Measurements from ENCODE around the gene RNF207. TPM values are rescaled to one million over a fixed set of nuclear protein-coding genes. Genes with fewer than 3 reads are reported as not detected.

RNF207 gene, protein sequence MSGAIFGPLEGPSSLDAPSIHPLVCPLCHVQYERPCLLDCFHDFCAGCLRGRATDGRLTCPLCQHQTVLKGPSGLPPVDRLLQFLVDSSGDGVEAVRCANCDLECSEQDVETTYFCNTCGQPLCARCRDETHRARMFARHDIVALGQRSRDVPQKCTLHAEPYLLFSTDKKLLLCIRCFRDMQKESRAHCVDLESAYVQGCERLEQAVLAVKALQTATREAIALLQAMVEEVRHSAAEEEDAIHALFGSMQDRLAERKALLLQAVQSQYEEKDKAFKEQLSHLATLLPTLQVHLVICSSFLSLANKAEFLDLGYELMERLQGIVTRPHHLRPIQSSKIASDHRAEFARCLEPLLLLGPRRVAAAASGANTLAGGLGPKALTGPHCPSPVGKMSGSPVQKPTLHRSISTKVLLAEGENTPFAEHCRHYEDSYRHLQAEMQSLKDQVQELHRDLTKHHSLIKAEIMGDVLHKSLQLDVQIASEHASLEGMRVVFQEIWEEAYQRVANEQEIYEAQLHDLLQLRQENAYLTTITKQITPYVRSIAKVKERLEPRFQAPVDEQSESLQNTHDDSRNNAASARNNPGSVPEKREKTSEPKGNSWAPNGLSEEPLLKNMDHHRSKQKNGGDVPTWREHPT
- polyA plus RNA-seq (ENCODE audit: low read depth in 6 of 6), result under 1 TPM in 4 of 6 donors, not detected in 2; 0.12 to 0.61 (median 0.26) TPM

DNA sequence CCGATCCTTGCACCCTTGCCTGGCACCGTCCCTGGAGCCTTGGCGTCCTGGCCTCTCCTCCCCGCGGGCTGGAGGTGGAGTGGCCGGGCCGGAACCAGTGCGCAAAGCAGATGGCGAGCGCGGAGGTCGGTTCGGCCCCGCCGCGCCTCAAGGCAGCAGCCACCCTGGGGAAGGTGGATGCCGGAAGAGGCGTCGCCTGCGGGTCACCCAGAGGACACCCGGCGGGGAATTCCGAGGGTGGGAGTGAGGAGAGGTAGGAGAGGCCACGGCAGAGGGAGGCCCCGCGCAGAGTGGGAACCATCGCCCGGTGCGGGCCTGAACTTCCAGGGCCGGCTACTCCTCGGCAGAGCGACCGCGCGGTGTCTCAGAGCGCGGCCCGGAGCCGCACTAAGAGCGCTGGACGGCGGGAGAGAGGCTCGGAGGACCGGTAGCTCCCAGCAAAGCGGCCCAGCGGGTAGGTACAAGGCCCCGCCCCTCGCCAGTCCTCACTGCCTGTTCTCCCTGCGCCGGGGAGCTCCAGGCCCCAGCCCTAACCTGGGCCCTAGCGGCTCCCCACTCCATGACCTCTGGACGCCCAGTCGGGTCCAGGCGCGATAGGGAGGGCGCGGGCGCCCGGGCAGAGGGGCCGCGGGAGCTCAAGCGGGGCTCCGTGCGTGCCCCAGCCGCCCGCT is at the start of gene RNF207:
TSS of gene RNF207 (plus strand) at position 271 of the 671 bp plus-strand sequence. CDS start 417 bp downstream, outside the sequence.
- H3K9me3 Mint-ChIP-seq, result peaks cover 0 to 2% (median 0%) of the 10 kb centered on the region in 7 donors
- ATAC-seq (ENCODE audit: low read depth in 2 of 2) (peak; percentile 55 to 59), DNase-seq (no peak)
- H3K36me3 Mint-ChIP-seq, result no peaks in the 10 kb centered on the region
- H3K27me3 Mint-ChIP-seq, result peaks cover 17 to 41% (median 17%) of the 10 kb centered on the region in 3 donors
- peak within 1 kb of the TSS; percentile 68 to 86 (median 82) for H3K4me3 Mint-ChIP-seq
- peak within 1 kb of the TSS in 2 of 6 donors; percentile 6 to 54 for H3K27ac Mint-ChIP-seq
- peaks cover 1 to 29% (median 7%) of the 10 kb centered on the region in 3 donors for H3K4me1 Mint-ChIP-seq

DNA sequence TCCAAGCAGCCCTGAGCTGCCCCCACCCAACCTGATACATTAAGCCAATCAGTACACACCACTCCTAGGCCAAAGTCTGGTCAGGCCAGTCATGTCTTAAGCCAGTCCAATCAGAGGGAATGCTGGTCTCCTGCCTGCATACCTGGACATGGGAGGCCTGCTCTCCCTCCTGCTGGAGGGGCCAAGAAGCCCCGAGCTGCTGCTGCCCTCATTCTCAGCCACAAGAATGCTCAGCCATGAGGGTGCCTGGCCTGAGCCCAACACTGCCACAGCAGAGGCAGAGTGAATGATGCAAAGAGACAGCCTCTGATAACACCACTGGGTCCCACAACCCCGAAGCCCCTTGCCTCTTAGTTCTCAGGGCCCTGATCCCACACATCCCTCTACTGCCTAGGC is 48.8 kb upstream of the RNF207 start:
- Mint-ChIP-seq H3K36me3 (peaks cover 0 to 11% of the 10 kb centered on the region in 2 donors), H3K27ac (no peak overlapping the region), H3K9me3 (no peaks in the 10 kb centered on the region), H3K4me1 (peaks cover 0 to 5% (median 3%) of the 10 kb centered on the region in 3 donors), H3K27me3 (peaks cover 10 to 42% (median 37%) of the 10 kb centered on the region in 3 donors), H3K4me3 (no peak overlapping the region)
- ATAC-seq (ENCODE audit: low read depth in 2 of 2) (no peak), DNase-seq (no peak)

DNA sequence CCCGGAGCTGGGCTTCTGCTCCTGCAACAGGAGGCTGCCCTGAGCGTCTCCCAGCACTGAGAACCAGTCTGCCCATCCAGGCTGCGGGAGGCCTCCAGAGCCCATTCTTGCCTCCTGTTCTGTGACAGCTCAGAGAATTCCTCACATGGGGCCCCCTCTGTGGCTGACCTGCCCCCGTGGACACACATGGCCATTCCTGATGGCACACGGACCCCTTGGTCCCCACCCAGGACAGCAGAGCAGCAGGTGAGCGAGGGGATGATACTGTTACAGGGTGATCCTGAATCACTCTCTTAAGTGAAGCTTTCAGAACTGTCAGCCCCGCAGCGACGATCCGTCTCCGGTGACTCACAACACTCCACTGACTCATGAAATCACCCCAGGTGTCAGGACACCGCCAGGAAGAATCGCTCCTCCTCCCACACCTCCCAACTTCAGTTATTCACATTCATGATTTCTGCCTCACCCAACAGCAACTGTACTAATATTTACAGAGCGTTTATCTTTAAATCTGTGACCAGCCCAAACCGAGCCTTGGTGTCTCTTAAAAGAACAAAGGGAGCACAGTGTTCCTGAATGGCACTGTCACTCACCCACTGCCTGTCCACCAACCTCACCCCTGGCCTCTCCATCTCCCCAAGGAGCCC is 48.3 kb upstream of the RNF207 start:
- no peak overlapping the region for H3K4me3 Mint-ChIP-seq
- peaks cover 0 to 11% of the 10 kb centered on the region in 2 donors for H3K36me3 Mint-ChIP-seq
- peaks cover 0 to 5% (median 3%) of the 10 kb centered on the region in 3 donors for H3K4me1 Mint-ChIP-seq
- H3K27me3 Mint-ChIP-seq, result peaks cover 5 to 37% (median 37%) of the 10 kb centered on the region in 3 donors
- ATAC-seq (ENCODE audit: low read depth in 2 of 2), result no peak
- H3K9me3 Mint-ChIP-seq, result no peaks in the 10 kb centered on the region
- no peak overlapping the region for H3K27ac Mint-ChIP-seq
- no peak for DNase-seq

DNA sequence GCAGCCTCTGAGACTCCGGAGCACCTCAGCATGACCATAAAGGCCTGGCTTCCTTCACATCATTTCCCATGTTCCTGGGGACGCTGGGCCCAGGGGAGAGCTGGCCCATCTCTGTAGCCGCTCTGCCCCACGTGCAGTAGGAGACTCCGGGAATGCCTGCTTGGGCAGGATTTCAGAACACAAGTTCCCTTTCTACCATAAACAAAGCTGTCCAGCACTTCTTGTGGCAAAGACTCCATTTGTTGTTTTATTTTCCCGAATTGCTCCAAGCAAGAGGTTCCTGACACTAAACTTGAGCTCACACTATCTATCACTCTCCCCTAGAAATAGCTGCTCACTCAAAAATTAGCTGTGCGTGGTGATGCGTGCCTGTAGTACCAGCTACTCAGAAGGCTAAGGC is 47.7 kb upstream of the RNF207 start:
- Mint-ChIP-seq H3K9me3 (no peaks in the 10 kb centered on the region), H3K36me3 (peaks cover 0 to 11% of the 10 kb centered on the region in 2 donors), H3K27me3 (peaks cover 5 to 37% (median 37%) of the 10 kb centered on the region in 3 donors), H3K27ac (no peak overlapping the region), H3K4me3 (no peak overlapping the region), H3K4me1 (peaks cover 0 to 5% (median 3%) of the 10 kb centered on the region in 3 donors)
- DNase-seq (no peak), ATAC-seq (ENCODE audit: low read depth in 2 of 2) (no peak)

DNA sequence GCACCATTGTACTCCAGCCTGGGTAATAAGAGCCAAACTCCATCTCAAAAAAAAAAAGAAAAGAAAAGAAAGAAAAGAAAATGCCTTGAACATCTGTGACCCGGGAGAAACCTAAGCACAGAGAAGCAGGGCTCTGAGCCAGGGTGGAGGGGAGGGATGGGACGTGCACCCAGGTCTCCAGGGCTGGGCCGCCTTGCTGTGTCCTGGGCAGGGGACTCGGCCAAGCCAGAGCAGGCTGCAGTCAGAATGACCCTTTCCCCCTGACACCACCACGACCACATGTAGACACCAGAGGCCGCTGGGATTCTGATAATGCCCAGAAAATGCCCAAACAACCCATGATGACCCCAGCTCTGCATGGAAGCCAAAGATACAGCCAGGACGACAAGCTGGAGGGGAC is 43.6 kb upstream of the RNF207 start:
- Mint-ChIP-seq H3K4me3 (no peak overlapping the region), H3K4me1 (peaks cover 0 to 5% (median 3%) of the 10 kb centered on the region in 3 donors), H3K9me3 (no peaks in the 10 kb centered on the region), H3K36me3 (peaks cover 0 to 11% of the 10 kb centered on the region in 2 donors), H3K27me3 (peaks cover 9 to 62% (median 49%) of the 10 kb centered on the region in 3 donors), H3K27ac (no peak overlapping the region)
- DNase-seq (no peak), ATAC-seq (ENCODE audit: low read depth in 2 of 2) (no peak)

DNA sequence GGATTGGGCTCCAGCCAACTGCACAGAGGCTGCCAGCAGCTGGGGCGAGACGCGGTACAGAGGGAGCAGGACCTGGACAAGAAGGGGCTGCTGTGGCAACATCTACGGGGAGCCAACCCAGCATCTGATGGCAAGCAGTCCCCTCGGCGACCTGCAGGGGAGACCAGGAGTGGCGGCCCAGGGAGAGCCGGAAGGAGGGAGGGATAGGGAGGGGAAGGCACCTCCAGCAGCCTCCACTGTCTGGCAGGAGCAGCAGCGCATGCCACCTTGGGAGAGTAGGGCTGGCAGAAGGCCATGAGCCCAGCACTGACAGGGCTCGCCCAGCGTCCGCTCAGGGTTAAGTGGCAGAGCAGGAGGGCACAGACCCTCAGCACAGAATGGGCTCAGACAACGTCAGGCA is 43.1 kb upstream of the RNF207 start:
- Mint-ChIP-seq H3K36me3 (peaks cover 0 to 11% of the 10 kb centered on the region in 2 donors), H3K27ac (no peak overlapping the region), H3K4me3 (no peak overlapping the region), H3K9me3 (no peaks in the 10 kb centered on the region), H3K27me3 (peaks cover 7 to 62% (median 44%) of the 10 kb centered on the region in 3 donors), H3K4me1 (peaks cover 0 to 5% (median 3%) of the 10 kb centered on the region in 3 donors)
- ATAC-seq (ENCODE audit: low read depth in 2 of 2) (no peak), DNase-seq (no peak)

DNA sequence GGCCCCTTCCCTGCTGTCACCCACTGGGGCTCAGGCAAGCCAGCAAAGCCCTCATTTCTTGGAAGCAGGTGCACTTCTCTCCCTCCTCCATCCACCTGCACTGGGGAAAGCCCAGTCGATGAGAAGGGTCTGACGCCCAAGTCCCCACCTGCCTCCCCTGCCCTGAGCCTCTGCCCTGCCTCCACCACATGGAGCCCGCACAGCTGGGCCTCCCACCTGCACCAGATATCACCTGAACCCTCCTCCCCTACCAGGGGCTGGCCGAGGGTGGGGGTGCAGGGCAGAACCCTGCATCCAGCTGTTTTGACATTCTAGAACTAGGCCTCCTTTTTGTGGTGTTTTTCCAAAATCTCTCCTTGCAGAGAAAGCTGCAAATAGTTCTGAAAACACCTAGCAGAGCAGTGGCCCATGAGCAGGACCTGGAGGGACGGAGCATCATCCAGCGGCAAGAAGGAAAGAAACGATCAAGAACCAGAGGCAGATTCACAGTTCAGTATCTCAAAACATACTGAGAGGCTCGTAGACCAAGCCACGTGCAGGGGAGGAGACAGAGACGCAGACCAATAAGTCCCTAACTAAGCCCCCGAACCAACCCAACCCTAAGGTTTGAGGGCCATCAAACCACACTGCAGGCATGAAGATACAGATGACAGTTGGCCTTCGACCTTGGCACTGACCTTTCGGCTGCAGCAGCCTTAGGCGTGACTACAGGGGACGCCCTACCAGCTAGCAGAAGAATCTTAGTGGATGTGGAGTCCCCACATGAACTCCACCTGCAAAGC is 42.5 kb upstream of the RNF207 start:
- Mint-ChIP-seq H3K4me3 (no peak overlapping the region), H3K4me1 (peaks cover 0 to 5% (median 3%) of the 10 kb centered on the region in 3 donors), H3K27ac (no peak overlapping the region), H3K36me3 (peaks cover 0 to 11% of the 10 kb centered on the region in 2 donors), H3K27me3 (peaks cover 4 to 61% (median 39%) of the 10 kb centered on the region in 3 donors), H3K9me3 (no peaks in the 10 kb centered on the region)
- DNase-seq (no peak), ATAC-seq (ENCODE audit: low read depth in 2 of 2) (no peak)

DNA sequence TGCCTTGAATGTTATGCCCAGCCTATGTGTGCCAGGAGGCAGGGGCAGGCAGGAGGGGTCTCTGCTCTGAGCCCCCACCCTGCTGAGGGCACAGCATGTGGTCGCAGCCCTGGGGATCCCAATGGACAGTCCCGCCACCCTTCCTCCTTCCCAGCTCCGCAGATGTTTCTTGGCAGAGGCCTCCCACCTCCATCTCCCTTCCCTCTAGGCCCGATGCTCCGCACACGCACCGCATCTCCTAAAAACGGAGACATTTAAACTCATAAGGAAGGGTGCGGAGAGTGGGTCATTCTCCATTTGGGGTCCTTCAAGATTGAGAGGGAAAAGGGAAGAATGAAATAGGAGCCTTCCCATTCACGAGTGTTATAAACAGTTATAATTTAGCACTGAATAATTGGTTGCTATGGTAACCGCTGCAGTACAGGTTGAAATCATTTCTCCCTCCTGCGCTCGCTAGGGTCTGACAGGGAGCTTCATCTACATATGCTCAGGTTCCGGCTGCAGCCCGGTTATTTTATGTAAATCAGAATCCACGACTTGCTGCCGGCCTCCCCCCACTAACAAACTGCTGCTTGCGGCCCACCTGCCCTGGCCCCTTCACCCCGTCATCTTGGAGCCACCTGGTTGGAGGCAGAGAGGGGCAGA is 41.8 kb upstream of the RNF207 start:
- peaks cover 4 to 59% (median 38%) of the 10 kb centered on the region in 3 donors for H3K27me3 Mint-ChIP-seq
- no peak overlapping the region for H3K4me3 Mint-ChIP-seq
- H3K27ac Mint-ChIP-seq, result no peak overlapping the region
- no peaks in the 10 kb centered on the region for H3K9me3 Mint-ChIP-seq
- no peak for DNase-seq
- H3K4me1 Mint-ChIP-seq, result peaks cover 0 to 5% (median 3%) of the 10 kb centered on the region in 3 donors
- no peak for ATAC-seq (ENCODE audit: low read depth in 2 of 2)
- peaks cover 0 to 8% of the 10 kb centered on the region in 2 donors for H3K36me3 Mint-ChIP-seq

DNA sequence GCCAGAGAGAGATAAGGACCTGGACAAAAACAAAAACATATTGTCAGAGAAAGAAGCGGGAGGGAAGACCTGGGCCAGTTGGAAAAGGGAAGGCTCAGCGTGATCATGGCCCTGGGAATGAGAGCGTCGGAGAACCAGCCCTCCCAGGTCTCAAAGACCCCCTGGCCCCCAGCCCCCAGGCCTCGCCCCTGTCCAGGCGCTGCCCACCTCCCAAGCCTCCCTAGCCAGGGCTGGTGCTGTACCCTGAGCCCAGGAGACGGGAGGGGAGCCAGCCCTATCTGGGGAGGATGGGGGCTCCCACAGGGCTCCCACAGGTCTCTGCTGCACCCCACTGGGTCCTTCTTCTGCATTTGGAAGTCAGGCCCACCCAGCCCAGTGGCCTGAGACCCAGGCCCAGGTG is 40.9 kb upstream of the RNF207 start:
- H3K4me1 Mint-ChIP-seq, result peaks cover 0 to 5% (median 3%) of the 10 kb centered on the region in 3 donors
- no peak overlapping the region for H3K27ac Mint-ChIP-seq
- no peaks in the 10 kb centered on the region for H3K36me3 Mint-ChIP-seq

DNA sequence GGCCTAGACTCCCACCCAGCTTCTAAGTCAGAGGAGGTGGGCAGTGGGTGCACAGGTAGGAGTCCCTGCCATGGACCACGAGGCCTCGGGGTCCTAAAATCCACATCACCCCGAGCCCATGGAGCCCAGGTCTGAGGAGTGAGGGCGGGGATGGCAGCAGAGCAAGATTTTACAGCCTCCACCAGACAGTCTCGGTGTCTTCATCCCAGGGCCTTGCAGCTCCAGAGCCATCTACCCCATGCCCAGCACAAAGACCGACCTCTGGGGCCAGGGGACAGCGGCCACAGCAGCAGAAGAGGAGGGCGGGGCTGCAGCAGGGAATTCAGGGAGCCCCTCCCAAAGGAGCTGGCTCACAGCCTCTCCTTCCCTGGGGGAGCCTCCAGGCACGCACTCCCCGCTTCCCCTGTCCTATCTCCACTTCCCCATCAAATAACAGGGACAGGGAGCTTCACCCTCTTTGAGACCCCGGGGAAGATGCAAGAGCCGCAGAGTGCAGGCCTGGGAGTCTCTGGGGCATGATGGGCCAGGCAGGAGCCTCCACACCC is 40.4 kb upstream of the RNF207 start:
- no peak for DNase-seq
- no peaks in the 10 kb centered on the region for H3K9me3 Mint-ChIP-seq
- no peaks in the 10 kb centered on the region for H3K36me3 Mint-ChIP-seq
- ATAC-seq (ENCODE audit: low read depth in 2 of 2), result no peak
- no peak overlapping the region for H3K4me3 Mint-ChIP-seq
- H3K27ac Mint-ChIP-seq, result no peak overlapping the region
- peaks cover 4 to 48% (median 40%) of the 10 kb centered on the region in 3 donors for H3K27me3 Mint-ChIP-seq
- peaks cover 0 to 5% (median 3%) of the 10 kb centered on the region in 3 donors for H3K4me1 Mint-ChIP-seq

More for the DNA sequence above, 40.9 kb upstream of the RNF207 start:
- DNase-seq (no peak), ATAC-seq (ENCODE audit: low read depth in 2 of 2) (no peak)
- H3K9me3 Mint-ChIP-seq, result no peaks in the 10 kb centered on the region
- peaks cover 4 to 50% (median 39%) of the 10 kb centered on the region in 3 donors for H3K27me3 Mint-ChIP-seq
- no peak overlapping the region for H3K4me3 Mint-ChIP-seq

DNA sequence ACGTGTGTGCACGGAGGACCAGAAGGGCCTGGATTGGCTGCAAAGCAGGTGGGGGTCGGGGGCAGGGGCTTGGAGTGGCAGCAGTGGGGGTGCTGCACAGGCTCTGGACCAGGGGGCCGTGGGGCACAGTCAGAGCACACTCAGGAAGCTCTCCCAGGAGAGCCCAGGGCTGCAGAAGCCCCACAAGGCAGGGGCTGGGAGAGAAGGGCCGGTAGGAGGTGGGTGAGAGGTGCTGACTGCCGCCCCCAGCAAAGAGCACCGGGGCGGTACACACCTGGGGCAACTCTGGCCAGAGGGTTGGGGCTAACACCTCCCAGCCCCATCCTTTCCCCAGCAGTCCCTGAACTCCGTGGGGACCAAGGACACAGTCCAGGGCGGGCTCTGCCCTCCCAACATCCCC is 39.7 kb upstream of the RNF207 start:
- ATAC-seq (ENCODE audit: low read depth in 2 of 2) (no peak), DNase-seq (no peak)
- no peaks in the 10 kb centered on the region for H3K4me1 Mint-ChIP-seq
- H3K9me3 Mint-ChIP-seq, result no peaks in the 10 kb centered on the region
- no peaks in the 10 kb centered on the region for H3K36me3 Mint-ChIP-seq
- H3K27ac Mint-ChIP-seq, result no peak overlapping the region
- H3K27me3 Mint-ChIP-seq, result peaks cover 4 to 42% (median 35%) of the 10 kb centered on the region in 3 donors
- no peak overlapping the region for H3K4me3 Mint-ChIP-seq
